Neural cell (in vitro differentiated cells): ENCODE results near the gene SERPINA3.

Experiments used
- EP300 ChIP-seq: fragments of 450-650 bp; conservative IDR thresholded peaks from 2 replicates; pipeline ENCODE4 v1.6.1; 2014; ENCODE audit warnings: antibody characterized with exemption, mild to moderate bottlenecking, moderate library complexity; ENCODE audit not compliant: poor library complexity, severe bottlenecking
- EZH2 ChIP-seq: fragments of 200-600, 300-800 bp; shearing (Covaris generic), sonication (generic); IDR thresholded peaks from 2 replicates; pipeline ENCODE4 v1.6.1; 2014; ENCODE audit warnings: antibody characterized with exemption, low read length, borderline replicate concordance, mild to moderate bottlenecking; ENCODE audit not compliant: insufficient read depth, poor library complexity, severe bottlenecking
- POLR2AphosphoS5 ChIP-seq: IDR thresholded peaks from 2 replicates; pipeline ENCODE4 v1.6.1; 2012
- TF ChIP-seq, protein P1 (sequence below): fragments of 450-650 bp; IDR thresholded peaks from 2 replicates; pipeline ENCODE4 v1.5.1; 2014; ENCODE audit warnings: antibody characterized with exemption, mild to moderate bottlenecking, moderate library complexity; ENCODE audit not compliant: poor library complexity, severe bottlenecking
- TF ChIP-seq, protein P2 (sequence below): IDR thresholded peaks from 2 replicates; pipeline ENCODE4 v1.6.1; 2012; ENCODE audit warnings: borderline replicate concordance

DNA sequence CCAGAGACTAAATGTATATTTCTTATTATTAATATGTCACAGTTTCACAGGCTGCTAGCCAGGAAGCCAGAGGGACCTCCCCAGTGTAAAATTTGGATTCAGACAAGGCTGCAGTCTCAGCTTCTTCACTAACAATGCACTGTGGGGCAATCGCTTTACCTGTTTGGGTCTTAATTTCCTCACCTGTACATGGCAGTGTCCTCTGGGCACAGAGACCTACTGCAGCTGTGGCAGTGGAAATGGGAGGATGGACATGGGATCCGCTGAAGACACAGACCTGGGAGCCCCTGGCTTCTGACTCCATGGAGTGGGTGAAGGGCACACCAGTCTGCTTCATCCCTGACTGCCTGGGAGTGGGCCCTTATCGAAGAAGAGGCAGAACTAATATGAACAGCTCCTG lies 37.9 kb upstream of the SERPINA3 start:
- TF ChIP-seq, protein P1, sequence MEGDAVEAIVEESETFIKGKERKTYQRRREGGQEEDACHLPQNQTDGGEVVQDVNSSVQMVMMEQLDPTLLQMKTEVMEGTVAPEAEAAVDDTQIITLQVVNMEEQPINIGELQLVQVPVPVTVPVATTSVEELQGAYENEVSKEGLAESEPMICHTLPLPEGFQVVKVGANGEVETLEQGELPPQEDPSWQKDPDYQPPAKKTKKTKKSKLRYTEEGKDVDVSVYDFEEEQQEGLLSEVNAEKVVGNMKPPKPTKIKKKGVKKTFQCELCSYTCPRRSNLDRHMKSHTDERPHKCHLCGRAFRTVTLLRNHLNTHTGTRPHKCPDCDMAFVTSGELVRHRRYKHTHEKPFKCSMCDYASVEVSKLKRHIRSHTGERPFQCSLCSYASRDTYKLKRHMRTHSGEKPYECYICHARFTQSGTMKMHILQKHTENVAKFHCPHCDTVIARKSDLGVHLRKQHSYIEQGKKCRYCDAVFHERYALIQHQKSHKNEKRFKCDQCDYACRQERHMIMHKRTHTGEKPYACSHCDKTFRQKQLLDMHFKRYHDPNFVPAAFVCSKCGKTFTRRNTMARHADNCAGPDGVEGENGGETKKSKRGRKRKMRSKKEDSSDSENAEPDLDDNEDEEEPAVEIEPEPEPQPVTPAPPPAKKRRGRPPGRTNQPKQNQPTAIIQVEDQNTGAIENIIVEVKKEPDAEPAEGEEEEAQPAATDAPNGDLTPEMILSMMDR: no peak
- TF ChIP-seq EZH2 (no peak), POLR2AphosphoS5 (no peak), EP300 (no peak)
- TF ChIP-seq, protein P2, sequence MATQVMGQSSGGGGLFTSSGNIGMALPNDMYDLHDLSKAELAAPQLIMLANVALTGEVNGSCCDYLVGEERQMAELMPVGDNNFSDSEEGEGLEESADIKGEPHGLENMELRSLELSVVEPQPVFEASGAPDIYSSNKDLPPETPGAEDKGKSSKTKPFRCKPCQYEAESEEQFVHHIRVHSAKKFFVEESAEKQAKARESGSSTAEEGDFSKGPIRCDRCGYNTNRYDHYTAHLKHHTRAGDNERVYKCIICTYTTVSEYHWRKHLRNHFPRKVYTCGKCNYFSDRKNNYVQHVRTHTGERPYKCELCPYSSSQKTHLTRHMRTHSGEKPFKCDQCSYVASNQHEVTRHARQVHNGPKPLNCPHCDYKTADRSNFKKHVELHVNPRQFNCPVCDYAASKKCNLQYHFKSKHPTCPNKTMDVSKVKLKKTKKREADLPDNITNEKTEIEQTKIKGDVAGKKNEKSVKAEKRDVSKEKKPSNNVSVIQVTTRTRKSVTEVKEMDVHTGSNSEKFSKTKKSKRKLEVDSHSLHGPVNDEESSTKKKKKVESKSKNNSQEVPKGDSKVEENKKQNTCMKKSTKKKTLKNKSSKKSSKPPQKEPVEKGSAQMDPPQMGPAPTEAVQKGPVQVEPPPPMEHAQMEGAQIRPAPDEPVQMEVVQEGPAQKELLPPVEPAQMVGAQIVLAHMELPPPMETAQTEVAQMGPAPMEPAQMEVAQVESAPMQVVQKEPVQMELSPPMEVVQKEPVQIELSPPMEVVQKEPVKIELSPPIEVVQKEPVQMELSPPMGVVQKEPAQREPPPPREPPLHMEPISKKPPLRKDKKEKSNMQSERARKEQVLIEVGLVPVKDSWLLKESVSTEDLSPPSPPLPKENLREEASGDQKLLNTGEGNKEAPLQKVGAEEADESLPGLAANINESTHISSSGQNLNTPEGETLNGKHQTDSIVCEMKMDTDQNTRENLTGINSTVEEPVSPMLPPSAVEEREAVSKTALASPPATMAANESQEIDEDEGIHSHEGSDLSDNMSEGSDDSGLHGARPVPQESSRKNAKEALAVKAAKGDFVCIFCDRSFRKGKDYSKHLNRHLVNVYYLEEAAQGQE: no peak
